ENCODE measurements around the gene CCNB2.

DNA sequence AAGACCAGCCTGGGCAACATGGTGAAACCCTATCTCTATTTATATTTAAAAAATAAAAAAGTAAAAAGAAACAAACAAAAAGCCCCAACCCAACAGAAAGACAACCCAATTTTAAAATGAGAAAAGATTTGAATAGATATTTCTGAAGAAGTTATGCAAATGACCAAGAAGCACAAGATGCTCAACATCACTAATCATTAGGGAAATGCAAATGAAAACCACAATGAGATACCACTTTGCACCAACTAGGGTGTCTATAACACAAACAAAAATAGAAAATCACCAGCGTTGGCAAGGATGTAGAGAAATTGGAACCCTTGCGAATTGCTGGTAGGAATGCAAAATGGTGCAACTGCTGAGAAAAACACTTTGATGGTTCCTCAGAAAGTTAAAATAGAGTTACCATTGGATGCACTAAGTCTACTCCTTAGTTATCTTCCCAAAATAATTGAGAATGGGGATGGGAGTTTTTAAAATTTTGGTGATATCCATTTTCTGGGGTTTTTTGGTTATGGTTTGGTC lies 45.8 kb upstream of the CCNB2 start:
- TF ChIP-seq CTCF (IDR thresholded peaks at IDR 0.05; ENCODE audit: poor library complexity, severe bottlenecking) (no peak), RAD21 (conservative IDR thresholded peaks at IDR 0.05) (no peak), EP300 (conservative IDR thresholded peaks at IDR 0.05; ENCODE audit: poor library complexity, severe bottlenecking) (no peak), SMC3 (conservative IDR thresholded peaks at IDR 0.05; ENCODE audit: poor library complexity) (no peak), EZH2 (IDR thresholded peaks at IDR 0.05; ENCODE audit: borderline replicate concordance, insufficient read depth, low read length, poor library complexity, severe bottlenecking) (no peak), TAF1 (IDR thresholded peaks at IDR 0.05; ENCODE audit: low read depth) (no peak), REST (IDR thresholded peaks at IDR 0.05; ENCODE audit: borderline replicate concordance) (no peak), POLR2AphosphoS5 (IDR thresholded peaks at IDR 0.05) (no peak), MXI1 (conservative IDR thresholded peaks at IDR 0.05; ENCODE audit: poor library complexity, severe bottlenecking) (no peak)

Data from neural cell (in vitro differentiated cells).